ENCODE measurements around the gene HUNK.
"Not testable (repeated sequence)": the region's sequence is repeated elsewhere in the genome, so short reads cannot be mapped to it uniquely, and the experiment has no call there.

The HUNK gene

GRCh38 chr21:31946231-31946630 is 73.4 kb downstream of the HUNK start:
- Histone ChIP-seq H3K27ac (ENCODE audit: low read depth, low read length) (no peak overlapping the region), H3K27me3 (ENCODE audit: control insufficient read depth in 1 of 2, insufficient read depth in 2 of 2, low read length in 2 of 2) (no peaks in the 10 kb centered on the region), H3K4me1 (ENCODE audit: control insufficient read depth in 1 of 2, insufficient read depth in 2 of 2, low read length in 2 of 2) (no peaks in the 10 kb centered on the region), H3K9ac (ENCODE audit: low read depth in 1 of 2, low read length in 2 of 2) (no peak overlapping the region), H3K36me3 (ENCODE audit: control insufficient read depth in 1 of 2, insufficient read depth in 2 of 2, low read length in 2 of 2) (peaks cover 0 to 9% of the 10 kb centered on the region in 2 donors), H3K4me3 (ENCODE audit: low read depth in 1 of 2, low read length in 2 of 2) (no peak overlapping the region), H3K9me3 (ENCODE audit: control insufficient read depth in 1 of 2, low read length in 2 of 2) (no peaks in the 10 kb centered on the region)

DNA sequence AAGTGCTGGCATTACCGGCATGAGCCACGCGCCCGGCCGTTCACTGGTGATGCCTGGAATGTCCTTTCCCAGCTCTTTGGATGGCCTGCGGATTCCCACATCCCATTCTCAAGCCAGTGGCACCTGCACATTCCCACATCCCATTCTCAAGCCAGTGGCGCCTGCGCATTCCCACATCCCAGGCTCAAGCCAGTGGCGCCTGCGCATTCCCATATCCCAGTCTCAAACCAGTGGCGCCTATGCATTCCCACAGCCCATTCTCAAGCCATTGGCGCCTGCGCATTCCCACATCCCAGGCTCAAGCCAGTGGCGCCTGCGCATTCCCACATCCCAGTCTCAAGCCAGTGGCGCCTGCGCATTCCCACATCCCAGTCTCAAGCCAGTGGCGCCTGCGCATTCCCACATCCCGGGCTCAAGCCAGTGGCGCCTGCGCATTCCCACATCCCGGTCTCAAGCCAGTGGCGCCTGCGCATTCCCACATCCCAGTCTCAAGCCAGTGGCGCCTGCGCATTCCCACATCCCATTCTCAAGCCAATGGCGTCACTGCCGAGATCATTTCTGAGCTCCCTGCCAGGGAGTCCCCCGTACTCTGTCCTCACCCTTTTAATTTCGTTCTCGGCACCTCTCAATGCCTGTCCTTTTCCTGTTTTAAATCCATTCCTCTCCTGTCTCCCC is 74.2 kb downstream of the HUNK start:
- not testable (repeated sequence) for H3K36me3 ChIP-seq (ENCODE audit: control insufficient read depth in 1 of 2, insufficient read depth in 2 of 2, low read length in 2 of 2); H3K4me3 ChIP-seq (ENCODE audit: low read depth in 1 of 2, low read length in 2 of 2); H3K9ac ChIP-seq (ENCODE audit: low read depth in 1 of 2, low read length in 2 of 2); H3K9me3 ChIP-seq (ENCODE audit: control insufficient read depth in 1 of 2, low read length in 2 of 2); H3K27ac ChIP-seq (ENCODE audit: low read depth, low read length); H3K4me1 ChIP-seq (ENCODE audit: control insufficient read depth in 1 of 2, insufficient read depth in 2 of 2, low read length in 2 of 2); H3K27me3 ChIP-seq (ENCODE audit: control insufficient read depth in 1 of 2, insufficient read depth in 2 of 2, low read length in 2 of 2)

DNA sequence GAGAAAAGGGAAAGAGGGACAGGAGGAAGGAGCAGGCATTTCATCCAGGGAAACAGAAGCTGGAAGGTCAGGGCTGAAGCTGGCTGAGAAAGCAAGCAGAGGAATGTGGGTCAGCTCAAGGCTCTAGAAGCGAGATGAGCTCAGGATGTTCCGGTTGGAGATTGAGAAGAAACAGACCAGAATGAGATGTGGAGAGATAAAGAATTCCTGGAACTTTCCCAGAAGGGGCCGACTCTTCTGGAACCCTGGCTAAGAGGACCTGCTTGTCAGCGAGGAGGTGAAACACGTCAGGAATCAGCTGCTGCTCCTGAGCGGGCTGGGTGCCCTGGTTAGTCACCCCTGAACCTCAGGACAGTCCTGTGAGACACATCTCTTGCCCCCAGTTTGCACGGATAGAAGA is 75.9 kb downstream of the HUNK start:
- Histone ChIP-seq H3K9me3 (ENCODE audit: control insufficient read depth in 1 of 2, low read length in 2 of 2) (no peaks in the 10 kb centered on the region), H3K36me3 (ENCODE audit: control insufficient read depth in 1 of 2, insufficient read depth in 2 of 2, low read length in 2 of 2) (peaks cover 0 to 9% of the 10 kb centered on the region in 2 donors), H3K4me3 (ENCODE audit: low read depth in 1 of 2, low read length in 2 of 2) (no peak overlapping the region), H3K27ac (ENCODE audit: low read depth, low read length) (no peak overlapping the region), H3K9ac (ENCODE audit: low read depth in 1 of 2, low read length in 2 of 2) (no peak overlapping the region), H3K4me1 (ENCODE audit: control insufficient read depth in 1 of 2, insufficient read depth in 2 of 2, low read length in 2 of 2) (no peaks in the 10 kb centered on the region), H3K27me3 (ENCODE audit: control insufficient read depth in 1 of 2, insufficient read depth in 2 of 2, low read length in 2 of 2) (no peaks in the 10 kb centered on the region)

DNA sequence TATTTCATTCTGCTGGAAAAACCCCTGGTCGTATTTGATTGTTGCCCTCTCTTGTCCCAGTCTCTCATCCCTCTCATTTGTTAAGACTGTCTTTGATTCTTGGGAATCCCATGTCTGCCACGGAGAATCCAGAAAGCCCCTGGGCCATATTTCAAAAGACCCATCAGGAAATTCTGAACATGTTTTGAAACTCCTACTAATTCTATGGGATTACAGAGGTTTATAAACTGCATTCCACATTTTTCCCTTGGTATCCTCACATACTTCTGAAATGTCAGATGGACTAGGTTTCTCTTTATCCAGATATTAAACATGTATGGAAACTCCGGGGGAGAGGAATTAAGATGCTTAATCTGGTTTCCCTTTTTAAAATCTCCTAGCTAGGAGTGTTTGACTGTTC is 80.0 kb downstream of the HUNK start:
- H3K9me3 ChIP-seq (ENCODE audit: control insufficient read depth in 1 of 2, low read length in 2 of 2), result no peaks in the 10 kb centered on the region
- H3K36me3 ChIP-seq (ENCODE audit: control insufficient read depth in 1 of 2, insufficient read depth in 2 of 2, low read length in 2 of 2), result peaks cover 0 to 10% of the 10 kb centered on the region in 2 donors
- no peaks in the 10 kb centered on the region for H3K27me3 ChIP-seq (ENCODE audit: control insufficient read depth in 1 of 2, insufficient read depth in 2 of 2, low read length in 2 of 2)
- no peak overlapping the region for H3K4me3 ChIP-seq (ENCODE audit: low read depth in 1 of 2, low read length in 2 of 2)
- no peak overlapping the region for H3K27ac ChIP-seq (ENCODE audit: low read depth, low read length)
- no peak overlapping the region for H3K9ac ChIP-seq (ENCODE audit: low read depth in 1 of 2, low read length in 2 of 2)
- H3K4me1 ChIP-seq (ENCODE audit: control insufficient read depth in 1 of 2, insufficient read depth in 2 of 2, low read length in 2 of 2), result no peaks in the 10 kb centered on the region

DNA sequence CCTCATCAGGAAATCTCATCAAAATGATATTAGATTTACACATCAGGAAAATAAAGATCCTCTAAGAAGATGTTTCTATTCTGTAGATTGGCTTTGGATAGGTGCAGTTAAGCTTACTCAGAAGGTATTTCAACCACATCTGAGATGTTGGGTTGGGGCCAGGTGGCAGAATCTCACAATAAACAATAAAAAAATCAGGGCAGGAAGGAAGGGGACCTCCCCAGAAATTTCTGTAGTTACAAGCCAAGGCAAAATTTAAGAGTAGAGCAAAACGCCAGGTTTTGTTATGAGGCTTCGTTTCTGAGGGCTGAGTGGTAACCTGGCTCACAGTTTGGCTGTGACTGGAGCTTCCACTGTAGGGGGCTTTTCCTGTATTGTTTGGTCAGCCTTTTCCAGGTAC is 84.8 kb downstream of the HUNK start:
- no peaks in the 10 kb centered on the region for H3K9me3 ChIP-seq (ENCODE audit: control insufficient read depth in 1 of 2, low read length in 2 of 2)
- H3K9ac ChIP-seq (ENCODE audit: low read depth in 1 of 2, low read length in 2 of 2), result no peak overlapping the region
- H3K4me3 ChIP-seq (ENCODE audit: low read depth in 1 of 2, low read length in 2 of 2), result no peak overlapping the region
- no peak overlapping the region for H3K27ac ChIP-seq (ENCODE audit: low read depth, low read length)
- H3K36me3 ChIP-seq (ENCODE audit: control insufficient read depth in 1 of 2, insufficient read depth in 2 of 2, low read length in 2 of 2), result peaks cover 0 to 7% of the 10 kb centered on the region in 2 donors
- no peaks in the 10 kb centered on the region for H3K4me1 ChIP-seq (ENCODE audit: control insufficient read depth in 1 of 2, insufficient read depth in 2 of 2, low read length in 2 of 2)
- H3K27me3 ChIP-seq (ENCODE audit: control insufficient read depth in 1 of 2, insufficient read depth in 2 of 2, low read length in 2 of 2), result no peaks in the 10 kb centered on the region

GRCh38 chr21:31959881-31960280 is 87.1 kb downstream of the HUNK start:
- no peak overlapping the region for H3K4me3 ChIP-seq (ENCODE audit: low read depth in 1 of 2, low read length in 2 of 2)
- H3K27me3 ChIP-seq (ENCODE audit: control insufficient read depth in 1 of 2, insufficient read depth in 2 of 2, low read length in 2 of 2), result no peaks in the 10 kb centered on the region
- no peaks in the 10 kb centered on the region for H3K9me3 ChIP-seq (ENCODE audit: control insufficient read depth in 1 of 2, low read length in 2 of 2)
- H3K36me3 ChIP-seq (ENCODE audit: control insufficient read depth in 1 of 2, insufficient read depth in 2 of 2, low read length in 2 of 2), result peaks cover 0 to 4% of the 10 kb centered on the region in 2 donors
- H3K4me1 ChIP-seq (ENCODE audit: control insufficient read depth in 1 of 2, insufficient read depth in 2 of 2, low read length in 2 of 2), result no peaks in the 10 kb centered on the region
- H3K9ac ChIP-seq (ENCODE audit: low read depth in 1 of 2, low read length in 2 of 2), result no peak overlapping the region
- H3K27ac ChIP-seq (ENCODE audit: low read depth, low read length), result no peak overlapping the region

DNA sequence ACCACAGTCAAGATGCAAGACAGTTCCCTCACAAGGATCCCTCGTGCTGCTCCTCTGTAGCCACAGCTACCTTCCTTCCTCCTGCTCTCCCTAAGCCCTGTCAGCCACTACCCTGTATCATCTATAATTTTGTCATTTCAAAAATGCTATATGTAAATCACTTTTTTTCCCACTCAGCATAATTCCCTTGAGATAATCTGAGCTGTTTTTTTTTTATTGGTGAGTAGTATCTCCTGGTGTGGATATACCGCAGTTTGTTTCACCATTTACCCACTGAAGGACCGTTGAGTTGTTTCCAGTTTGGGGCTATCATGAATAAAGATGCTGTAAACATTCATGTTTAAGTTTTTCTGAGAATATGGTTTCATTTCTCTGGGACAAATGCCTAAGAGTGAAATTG is 88.2 kb downstream of the HUNK start:
- Histone ChIP-seq H3K9me3 (ENCODE audit: control insufficient read depth in 1 of 2, low read length in 2 of 2) (no peaks in the 10 kb centered on the region), H3K36me3 (ENCODE audit: control insufficient read depth in 1 of 2, insufficient read depth in 2 of 2, low read length in 2 of 2) (peaks cover 0 to 4% of the 10 kb centered on the region in 2 donors), H3K4me3 (ENCODE audit: low read depth in 1 of 2, low read length in 2 of 2) (no peak overlapping the region), H3K4me1 (ENCODE audit: control insufficient read depth in 1 of 2, insufficient read depth in 2 of 2, low read length in 2 of 2) (no peaks in the 10 kb centered on the region), H3K27me3 (ENCODE audit: control insufficient read depth in 1 of 2, insufficient read depth in 2 of 2, low read length in 2 of 2) (no peaks in the 10 kb centered on the region), H3K9ac (ENCODE audit: low read depth in 1 of 2, low read length in 2 of 2) (no peak overlapping the region), H3K27ac (ENCODE audit: low read depth, low read length) (no peak overlapping the region)

DNA sequence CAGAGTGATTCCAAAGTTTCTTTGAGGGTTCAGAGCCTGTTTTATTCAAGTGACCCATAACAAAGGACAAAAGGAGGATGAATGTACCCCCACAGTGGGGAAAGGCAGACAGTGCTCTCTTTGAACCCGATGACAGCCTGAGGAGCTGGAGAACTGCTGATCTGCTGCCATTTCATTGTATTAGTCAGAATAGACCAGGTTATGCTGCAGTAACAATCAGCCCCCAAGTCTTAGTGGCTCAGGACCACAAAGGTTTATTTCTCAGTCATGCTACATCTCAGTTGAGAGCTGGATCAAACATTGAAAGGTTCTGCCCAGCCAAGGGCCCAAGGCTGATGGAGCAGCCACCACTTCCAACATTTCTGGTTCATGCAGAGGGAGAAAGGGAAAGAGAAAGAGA is 88.9 kb downstream of the HUNK start:
- no peaks in the 10 kb centered on the region for H3K9me3 ChIP-seq (ENCODE audit: control insufficient read depth in 1 of 2, low read length in 2 of 2)

DNA sequence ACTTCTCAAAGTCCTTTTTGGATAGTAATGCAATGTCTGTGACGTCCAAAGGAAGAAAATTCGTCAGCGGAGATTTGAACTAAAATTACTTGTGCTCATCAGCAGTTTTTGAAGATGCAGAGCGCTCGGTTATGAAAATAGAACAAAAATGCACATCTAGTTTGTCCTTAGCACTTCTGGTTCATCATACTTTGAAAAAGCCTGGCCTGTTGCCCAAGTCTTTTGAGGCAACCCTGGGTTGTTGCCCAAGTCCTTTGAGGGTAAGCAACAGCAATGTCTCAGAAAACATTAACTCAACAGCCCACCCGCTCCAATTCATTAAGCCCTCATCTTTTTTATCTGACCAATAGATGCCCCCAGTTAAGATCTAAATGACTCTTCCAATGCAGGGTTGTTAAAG is 91.9 kb downstream of the HUNK start:
- Histone ChIP-seq H3K4me3 (ENCODE audit: low read depth in 1 of 2, low read length in 2 of 2) (no peak overlapping the region), H3K36me3 (ENCODE audit: control insufficient read depth in 1 of 2, insufficient read depth in 2 of 2, low read length in 2 of 2) (peaks cover 0 to 4% of the 10 kb centered on the region in 2 donors), H3K27me3 (ENCODE audit: control insufficient read depth in 1 of 2, insufficient read depth in 2 of 2, low read length in 2 of 2) (no peaks in the 10 kb centered on the region), H3K9me3 (ENCODE audit: control insufficient read depth in 1 of 2, low read length in 2 of 2) (no peaks in the 10 kb centered on the region), H3K27ac (ENCODE audit: low read depth, low read length) (no peak overlapping the region), H3K4me1 (ENCODE audit: control insufficient read depth in 1 of 2, insufficient read depth in 2 of 2, low read length in 2 of 2) (no peaks in the 10 kb centered on the region), H3K9ac (ENCODE audit: low read depth in 1 of 2, low read length in 2 of 2) (no peak overlapping the region)

More for the DNA sequence above, 88.9 kb downstream of the HUNK start:
- Histone ChIP-seq H3K36me3 (ENCODE audit: control insufficient read depth in 1 of 2, insufficient read depth in 2 of 2, low read length in 2 of 2) (peaks cover 0 to 4% of the 10 kb centered on the region in 2 donors), H3K27ac (ENCODE audit: low read depth, low read length) (no peak overlapping the region), H3K4me1 (ENCODE audit: control insufficient read depth in 1 of 2, insufficient read depth in 2 of 2, low read length in 2 of 2) (no peaks in the 10 kb centered on the region), H3K4me3 (ENCODE audit: low read depth in 1 of 2, low read length in 2 of 2) (no peak overlapping the region), H3K27me3 (ENCODE audit: control insufficient read depth in 1 of 2, insufficient read depth in 2 of 2, low read length in 2 of 2) (no peaks in the 10 kb centered on the region), H3K9ac (ENCODE audit: low read depth in 1 of 2, low read length in 2 of 2) (no peak overlapping the region)

DNA sequence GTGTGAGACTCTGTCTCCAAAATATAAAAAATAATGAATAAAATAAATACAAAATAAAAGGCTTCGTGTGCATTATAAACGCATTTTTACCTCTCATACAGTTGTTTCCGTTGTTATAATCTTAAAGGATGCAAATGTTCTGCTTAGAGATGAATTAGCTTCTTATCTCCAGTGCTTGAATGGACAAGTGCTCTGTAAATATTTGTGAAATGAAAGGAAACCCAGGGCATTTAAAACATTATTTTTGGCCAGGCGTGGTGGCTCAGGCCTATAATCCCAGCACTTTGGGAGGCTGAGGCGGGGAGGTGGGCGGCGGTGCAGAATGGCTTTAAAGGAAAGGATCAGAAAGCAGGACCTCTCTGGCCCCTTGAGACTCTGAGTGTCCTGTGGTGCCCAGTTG is 94.5 kb downstream of the HUNK start:
- Histone ChIP-seq H3K9me3 (ENCODE audit: control insufficient read depth in 1 of 2, low read length in 2 of 2) (no peaks in the 10 kb centered on the region), H3K4me1 (ENCODE audit: control insufficient read depth in 1 of 2, insufficient read depth in 2 of 2, low read length in 2 of 2) (no peaks in the 10 kb centered on the region), H3K27ac (ENCODE audit: low read depth, low read length) (no peak overlapping the region), H3K9ac (ENCODE audit: low read depth in 1 of 2, low read length in 2 of 2) (no peak overlapping the region), H3K27me3 (ENCODE audit: control insufficient read depth in 1 of 2, insufficient read depth in 2 of 2, low read length in 2 of 2) (no peaks in the 10 kb centered on the region), H3K36me3 (ENCODE audit: control insufficient read depth in 1 of 2, insufficient read depth in 2 of 2, low read length in 2 of 2) (peaks cover 0 to 7% of the 10 kb centered on the region in 2 donors), H3K4me3 (ENCODE audit: low read depth in 1 of 2, low read length in 2 of 2) (no peak overlapping the region)

DNA sequence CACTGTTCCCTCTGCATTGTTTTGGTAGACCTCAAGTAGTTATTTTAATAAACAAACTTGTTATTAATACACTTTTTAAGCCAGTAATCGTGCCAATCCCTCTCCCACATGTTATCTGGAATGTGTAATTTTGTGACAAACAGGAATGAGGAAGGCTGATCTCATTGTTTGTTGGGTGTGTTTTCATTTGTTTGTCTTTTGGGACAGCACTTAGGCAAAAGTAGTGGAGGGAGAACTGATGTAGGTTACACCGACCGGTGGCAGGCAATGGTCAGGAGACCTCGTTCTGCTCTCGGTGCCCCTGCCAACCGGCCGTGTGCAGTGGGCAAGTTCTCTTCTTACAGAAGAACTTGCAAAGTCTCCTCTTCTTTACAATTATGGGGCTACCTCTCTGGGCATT is 99.8 kb downstream of the HUNK start:
- H3K4me3 ChIP-seq (ENCODE audit: low read depth in 1 of 2, low read length in 2 of 2), result no peak overlapping the region
- H3K9ac ChIP-seq (ENCODE audit: low read depth in 1 of 2, low read length in 2 of 2), result no peak overlapping the region
- peaks cover 0 to 7% of the 10 kb centered on the region in 2 donors for H3K36me3 ChIP-seq (ENCODE audit: control insufficient read depth in 1 of 2, insufficient read depth in 2 of 2, low read length in 2 of 2)
- H3K4me1 ChIP-seq (ENCODE audit: control insufficient read depth in 1 of 2, insufficient read depth in 2 of 2, low read length in 2 of 2), result no peaks in the 10 kb centered on the region
- no peaks in the 10 kb centered on the region for H3K27me3 ChIP-seq (ENCODE audit: control insufficient read depth in 1 of 2, insufficient read depth in 2 of 2, low read length in 2 of 2)
- H3K9me3 ChIP-seq (ENCODE audit: control insufficient read depth in 1 of 2, low read length in 2 of 2), result no peaks in the 10 kb centered on the region
- H3K27ac ChIP-seq (ENCODE audit: low read depth, low read length), result no peak overlapping the region
